NCI-H2227 treated with DMSO at 0.1 percent for 48 hours (cell line): ENCODE measurements around the gene CXCL14.

ENCODE experiments used
- DNase-seq: peaks from one replicate; lab custom pipeline; 2025; lab: John Stamatoyannopoulos, UW

CXCL14 gene

GRCh38 chr5:135596788-135597187, 18.0 kb upstream of the CXCL14 start:
- no peak for DNase-seq

- no peak for DNase-seq
These were observed 17.5 kb upstream of the CXCL14 start for GRCh38 chr5:135596157-135596763.

- no peak for DNase-seq
These were observed 15.7 kb upstream of the CXCL14 start for GRCh38 chr5:135594416-135594960.

- no peak for DNase-seq
These were observed 15.1 kb upstream of the CXCL14 start for GRCh38 chr5:135593886-135594285.

GRCh38 chr5:135593141-135593540, 14.3 kb upstream of the CXCL14 start:
- no peak for DNase-seq

- DNase-seq = no peak
These were observed 13.7 kb upstream of the CXCL14 start for GRCh38 chr5:135592312-135593045.

- DNase-seq = no peak
These were observed 12.5 kb upstream of the CXCL14 start for GRCh38 chr5:135591277-135591676.

- DNase-seq = no peak
These were observed 10.4 kb upstream of the CXCL14 start for GRCh38 chr5:135589152-135589551.

GRCh38 chr5:135587721-135588663, 9.2 kb upstream of the CXCL14 start:
- DNase-seq = no peak

GRCh38 chr5:135584918-135585317, 6.1 kb upstream of the CXCL14 start:
- no peak for DNase-seq

- DNase-seq = no peak
These were observed 5.5 kb upstream of the CXCL14 start for GRCh38 chr5:135584276-135584675.

- DNase-seq = no peak
These were observed 3.4 kb upstream of the CXCL14 start for GRCh38 chr5:135582099-135582781.

- no peak for DNase-seq
These were observed 496 bp downstream of the CXCL14 start for GRCh38 chr5:135578305-135578684.

- no peak for DNase-seq
These were observed 1.4 kb downstream of the CXCL14 start for GRCh38 chr5:135577421-135577820.

- DNase-seq = no peak
These were observed 2.7 kb downstream of the CXCL14 start for GRCh38 chr5:135576075-135576599.

- no peak for DNase-seq
These were observed 4.3 kb downstream of the CXCL14 start for GRCh38 chr5:135574493-135574892.

- no peak for DNase-seq
These were observed 6.9 kb downstream of the CXCL14 start for GRCh38 chr5:135571902-135572301.

GRCh38 chr5:135571066-135571609, 7.7 kb downstream of the CXCL14 start:
- DNase-seq = no peak

- no peak for DNase-seq
These were observed 8.4 kb downstream of the CXCL14 start for GRCh38 chr5:135570453-135570764.

GRCh38 chr5:135569755-135570452, 8.9 kb downstream of the CXCL14 start:
- DNase-seq = peak; percentile 21

GRCh38 chr5:135568923-135569360, 9.8 kb downstream of the CXCL14 start:
- DNase-seq = no peak
